Common myeloid progenitor, CD34-positive (primary cell): Measurements from ENCODE around the gene SH2D3C.

Experiments
- CTCF ChIA-PET: fragments of 350-600 bp; sonication (Branson Sonifier 250); formaldehyde crosslinking; loops from one replicate; lab custom pipeline; 2021; ENCODE audit warnings: antibody characterized with exemption; lab: Charles Lee
- POLR2A ChIA-PET: fragments of 350-600 bp; sonication (Branson Sonifier 250); formaldehyde crosslinking; loops from one replicate; lab custom pipeline; 2021; ENCODE audit warnings: antibody characterized with exemption; lab: Charles Lee
- DNase-seq, 3 donors: peaks; one replicate each; pipeline versions ENCODE4 v3.0.0 to v3.0.0-alpha.2; 2013
- H3K27ac ChIP-seq, 2 experiments: 1 replicate in 1 of 2; 2 replicates in 1 of 2; pipeline ENCODE4 v1.7.0; 2013; ENCODE audit warnings: inconsistent platforms in 2 of 2, low read length in 2 of 2, mild to moderate bottlenecking in 2 of 2, low read depth in 1 of 2, moderate library complexity in 1 of 2; ENCODE audit not compliant: severe bottlenecking in 2 of 2, insufficient read depth in 1 of 2, poor library complexity in 1 of 2
- H3K27me3 ChIP-seq, 5 experiments: replicated peaks in 2 of 5; 1 replicate in 3 of 5; 2 replicates in 2 of 5; pipeline versions ENCODE4 v1.6.1 to v1.7.0; 2013; ENCODE audit warnings: low read length in 4 of 5, mild to moderate bottlenecking in 2 of 5, moderate library complexity in 2 of 5, inconsistent platforms in 1 of 5; ENCODE audit not compliant: insufficient read depth in 5 of 5, control insufficient read depth in 4 of 5
- H3K36me3 ChIP-seq, 4 experiments: 1 replicate in 2 of 4; 2 replicates in 2 of 4; pipeline versions ENCODE4 v1.6.1 to v1.7.0; 2013; ENCODE audit warnings: low read length in 3 of 4, control low read depth in 1 of 4, mild to moderate bottlenecking in 1 of 4; ENCODE audit not compliant: control insufficient read depth in 4 of 4, insufficient read depth in 4 of 4
- H3K4me1 ChIP-seq, 4 experiments: 1 replicate in 3 of 4; 2 replicates in 1 of 4; pipeline versions ENCODE4 v1.6.1 to v1.7.1; 2013; ENCODE audit warnings: low read length in 3 of 4, mild to moderate bottlenecking in 3 of 4, control low read depth in 1 of 4, inconsistent platforms in 1 of 4, moderate library complexity in 1 of 4; ENCODE audit not compliant: control insufficient read depth in 4 of 4, insufficient read depth in 4 of 4; ENCODE audit errors: control extremely low read depth in 1 of 4
- H3K4me3 ChIP-seq, 7 experiments: 1 replicate in 4 of 7; 2 replicates in 3 of 7; pipeline versions ENCODE4 v1.5.1 to v1.7.0; 2013; ENCODE audit warnings: mild to moderate bottlenecking in 7 of 7, low read length in 6 of 7, moderate library complexity in 6 of 7, inconsistent platforms in 2 of 7, low read depth in 2 of 7, control low read depth in 1 of 7; ENCODE audit not compliant: insufficient read depth in 4 of 7, control insufficient read depth in 1 of 7; ENCODE audit errors: extremely low read depth in 1 of 7
- H3K9me3 ChIP-seq, 5 experiments: 1 replicate in 4 of 5; 2 replicates in 1 of 5; pipeline versions ENCODE4 v1.6.1 to v1.7.1; 2013; ENCODE audit warnings: low read length in 4 of 5, mild to moderate bottlenecking in 2 of 5, inconsistent platforms in 1 of 5, low read depth in 1 of 5, moderate library complexity in 1 of 5; ENCODE audit not compliant: control insufficient read depth in 4 of 5, insufficient read depth in 2 of 5; ENCODE audit errors: control extremely low read depth in 1 of 5
- WGBS: methylation state at CpG from one replicate; pipeline ENCODE4 v1.1.5; 2013; ENCODE audit not compliant: insufficient coverage; 5-methylcytosine and 5-hydroxymethylcytosine counted together

The SH2D3C gene

GRCh38 chr9:127723013-127723412, 55.5 kb downstream of the SH2D3C start:
- CTCF ChIA-PET = interaction anchor here (1.0 kb wide), 1 partner anchor 12 kb away, joined by 3 read pairs; the partner anchor contains the start of gene TOR2A
- DNase-seq = no peak
- POLR2A ChIA-PET = no interaction called here
- H3K4me3 ChIP-seq = no peak overlapping the region
- peaks cover 0 to 1% (median 0%) of the 10 kb centered on the region in 5 experiments for H3K27me3 ChIP-seq
- no peaks in the 10 kb centered on the region for H3K36me3 ChIP-seq
- WGBS = 95% methylated on average over 8 of the region's 13 CpGs
- H3K4me1 ChIP-seq = peaks cover 0 to 5% (median 4%) of the 10 kb centered on the region in 4 experiments
- H3K27ac ChIP-seq = no peak overlapping the region
- H3K9me3 ChIP-seq = no peaks in the 10 kb centered on the region

GRCh38 chr9:127722055-127722745, 56.3 kb downstream of the SH2D3C start:
- DNase-seq = no peak
- ChIA-PET POLR2A (no interaction called here), CTCF (interaction anchor here (0.5 to 0.6 kb wide), 2 partner anchors 13 to 138 kb away, joined by 3 read pairs; partner anchors contain the start of gene TOR2A)
- Histone ChIP-seq H3K36me3 (no peaks in the 10 kb centered on the region), H3K9me3 (no peaks in the 10 kb centered on the region), H3K27me3 (peaks cover 0 to 1% (median 0%) of the 10 kb centered on the region in 5 experiments), H3K4me3 (no peak overlapping the region), H3K4me1 (peaks cover 0 to 5% (median 4%) of the 10 kb centered on the region in 4 experiments), H3K27ac (no peak overlapping the region)
- 100% methylated on average over 7 of the region's 12 CpGs for WGBS

- ChIA-PET CTCF (interaction anchor here (0.5 to 0.9 kb wide), 2 partner anchors 13 to 137 kb away, joined by 3 read pairs; partner anchors contain the start of gene TOR2A), POLR2A (no interaction called here)
- H3K4me3 ChIP-seq = no peak overlapping the region
- 82% methylated on average over 6 of the region's 11 CpGs for WGBS
- no peak overlapping the region for H3K27ac ChIP-seq
- no peak for DNase-seq
- H3K9me3 ChIP-seq = no peaks in the 10 kb centered on the region
- H3K27me3 ChIP-seq = peaks cover 0 to 1% (median 0%) of the 10 kb centered on the region in 5 experiments
- H3K4me1 ChIP-seq = peaks cover 0 to 5% (median 4%) of the 10 kb centered on the region in 4 experiments
- H3K36me3 ChIP-seq = no peaks in the 10 kb centered on the region
Measured at GRCh38 chr9:127721391-127721821, 57.1 kb downstream of the SH2D3C start.

- Histone ChIP-seq H3K4me3 (no peak overlapping the region), H3K9me3 (no peaks in the 10 kb centered on the region), H3K27me3 (peaks cover 0 to 1% (median 0%) of the 10 kb centered on the region in 5 experiments), H3K4me1 (peaks cover 0 to 10% (median 7%) of the 10 kb centered on the region in 4 experiments), H3K36me3 (no peaks in the 10 kb centered on the region), H3K27ac (no peak overlapping the region)
- ChIA-PET POLR2A (no interaction called here), CTCF (interaction anchor here (0.9 kb wide), 1 partner anchor 14 kb away, joined by 3 read pairs; the partner anchor contains the start of gene TOR2A)
- DNase-seq = no peak
Measured at GRCh38 chr9:127720865-127721227, 57.6 kb downstream of the SH2D3C start.

GRCh38 chr9:127720031-127720864, 58.2 kb downstream of the SH2D3C start:
- DNase-seq = no peak
- Histone ChIP-seq H3K27me3 (peaks cover 0 to 1% (median 0%) of the 10 kb centered on the region in 5 experiments), H3K36me3 (no peaks in the 10 kb centered on the region), H3K27ac (no peak overlapping the region), H3K4me1 (peaks cover 0 to 10% (median 8%) of the 10 kb centered on the region in 4 experiments), H3K9me3 (no peaks in the 10 kb centered on the region), H3K4me3 (no peak overlapping the region)
- POLR2A ChIA-PET = no interaction called here
- WGBS = 91% methylated on average over 12 of the region's 12 CpGs
- CTCF ChIA-PET = interaction anchor here (0.9 to 1.8 kb wide), 5 partner anchors 9 to 50 kb away, joined by 3 read pairs; partner anchors contain the start of gene TOR2A

GRCh38 chr9:127717766-127718165, 60.7 kb downstream of the SH2D3C start:
- H3K27ac ChIP-seq = no peak overlapping the region
- CTCF ChIA-PET = interaction anchor here (1.2 kb wide), 1 partner anchor 203 kb away, joined by 3 read pairs; no protein-coding TSS in a partner anchor
- H3K4me1 ChIP-seq = peaks cover 0 to 13% (median 12%) of the 10 kb centered on the region in 4 experiments

More at GRCh38 chr9:127717766-127718165, 60.7 kb downstream of the SH2D3C start:
- Histone ChIP-seq H3K4me3 (no peak overlapping the region), H3K27me3 (peaks cover 0 to 4% (median 0%) of the 10 kb centered on the region in 5 experiments), H3K9me3 (no peaks in the 10 kb centered on the region), H3K36me3 (no peaks in the 10 kb centered on the region)
- no peak for DNase-seq
- WGBS = 100% methylated on average over 4 of the region's 5 CpGs
- POLR2A ChIA-PET = interaction anchor here (0.8 kb wide), 1 partner anchor 110 kb away, joined by 4 read pairs; no protein-coding TSS in a partner anchor
